ENCODE data around the gene PTPN2.
"Not testable (repeated sequence)": the region's sequence is repeated elsewhere in the genome, so short reads cannot be mapped to it uniquely, and the experiment has no call there.

PTPN2 gene

DNA sequence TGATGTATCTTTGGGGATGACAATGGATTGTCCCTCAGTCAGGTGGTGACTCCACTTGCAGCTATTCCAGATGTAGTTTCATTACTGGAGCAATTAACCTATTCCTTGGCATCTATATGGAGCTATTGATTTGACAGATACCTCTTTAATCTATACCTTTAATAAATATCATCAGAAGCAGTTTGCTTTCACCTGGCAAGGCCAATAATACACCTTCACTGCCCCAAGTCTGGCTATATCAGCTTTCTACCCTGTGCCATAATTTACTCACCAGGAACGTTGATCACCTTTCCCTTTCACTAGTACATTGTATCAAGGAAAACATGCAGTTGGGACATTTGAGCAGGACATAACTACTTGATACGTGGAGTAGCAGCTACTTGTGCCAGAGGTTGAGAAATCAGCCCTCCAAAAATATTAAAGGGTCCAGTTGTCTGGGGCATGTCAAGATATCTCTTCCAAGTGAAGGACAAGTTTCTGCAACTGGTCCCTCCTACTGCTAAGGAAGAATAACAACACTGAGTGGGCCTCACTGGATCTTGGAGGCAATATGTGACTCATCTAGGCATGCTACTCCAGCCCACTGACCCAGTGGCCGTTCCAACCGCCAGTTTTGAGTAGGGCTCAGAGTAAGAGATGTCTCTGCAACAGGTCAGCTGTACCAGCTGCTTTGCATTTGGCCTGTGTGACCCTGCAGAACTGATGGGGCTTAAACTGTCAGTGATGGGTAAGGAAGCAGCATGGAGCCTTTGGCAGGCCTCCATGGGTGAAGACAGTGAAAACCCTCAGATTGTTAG is 114.2 kb downstream of the PTPN2 start:
- no peak for DNase-seq

DNA sequence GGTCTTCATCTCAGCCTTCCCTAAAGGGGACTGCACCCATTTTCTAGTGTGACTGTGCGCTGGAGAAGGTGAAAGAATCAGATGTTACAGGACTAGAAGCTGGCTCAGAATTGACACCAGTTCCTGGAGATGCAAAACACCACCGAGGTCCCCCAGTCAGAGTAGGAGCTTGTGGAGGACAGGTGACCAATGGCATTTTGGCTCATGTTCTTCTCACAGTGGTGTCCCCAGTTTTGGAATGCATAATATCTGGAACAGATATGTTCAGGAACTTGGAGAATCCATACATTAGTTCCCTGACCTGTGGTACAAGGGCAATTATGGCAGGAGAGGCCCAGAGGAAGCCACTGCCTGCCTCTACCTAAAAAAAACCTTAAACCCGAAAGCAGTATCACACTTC is 114.9 kb downstream of the PTPN2 start:
- DNase-seq, result no peak

DNA sequence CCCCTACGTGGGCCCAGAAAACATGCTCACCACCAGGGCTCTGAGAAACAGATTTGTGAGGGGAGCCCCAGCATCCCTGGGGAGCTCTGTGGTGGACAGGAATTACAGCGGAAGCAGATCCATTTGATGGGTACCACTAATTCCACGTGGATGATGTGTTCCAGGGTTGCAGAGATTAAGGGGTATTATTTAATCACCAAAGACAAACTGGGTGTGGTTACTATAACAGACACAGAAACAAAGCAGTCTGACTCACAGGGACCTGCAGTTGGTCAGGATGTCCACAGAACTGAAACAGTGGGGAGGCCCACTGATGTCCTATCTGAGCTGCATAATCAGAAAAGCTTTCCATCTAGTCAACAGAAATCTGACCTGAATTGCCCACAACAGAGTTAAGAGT is 115.4 kb downstream of the PTPN2 start:
- DNase-seq, result no peak

DNA sequence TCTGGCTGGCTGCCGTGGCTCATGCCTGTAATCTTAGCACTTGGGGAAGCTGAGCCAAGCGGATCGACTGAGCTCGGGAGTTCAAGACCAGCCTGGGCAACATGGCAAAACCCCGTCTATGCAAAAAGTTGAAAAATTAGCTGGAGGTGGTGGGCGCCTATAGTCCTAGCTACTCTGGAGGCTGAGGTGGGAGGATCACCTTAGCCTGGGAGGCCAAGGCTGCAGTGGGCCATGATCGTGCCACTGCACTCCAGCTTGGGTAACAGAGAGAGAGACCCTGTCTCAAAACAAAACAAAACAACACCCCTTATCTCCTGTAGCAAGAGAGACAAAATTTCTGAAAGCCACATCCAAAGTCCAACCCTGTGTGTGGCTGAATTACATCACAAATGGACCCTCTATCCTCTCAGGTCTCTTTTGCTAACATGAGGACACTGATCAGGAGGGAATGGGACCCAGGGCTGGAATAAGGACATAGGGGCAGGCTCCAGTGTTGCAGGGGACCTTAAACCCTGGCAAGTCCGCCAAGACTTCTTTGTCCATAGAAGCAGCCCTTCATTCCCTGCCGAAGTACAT is 116.4 kb downstream of the PTPN2 start:
- DNase-seq, result no peak

DNA sequence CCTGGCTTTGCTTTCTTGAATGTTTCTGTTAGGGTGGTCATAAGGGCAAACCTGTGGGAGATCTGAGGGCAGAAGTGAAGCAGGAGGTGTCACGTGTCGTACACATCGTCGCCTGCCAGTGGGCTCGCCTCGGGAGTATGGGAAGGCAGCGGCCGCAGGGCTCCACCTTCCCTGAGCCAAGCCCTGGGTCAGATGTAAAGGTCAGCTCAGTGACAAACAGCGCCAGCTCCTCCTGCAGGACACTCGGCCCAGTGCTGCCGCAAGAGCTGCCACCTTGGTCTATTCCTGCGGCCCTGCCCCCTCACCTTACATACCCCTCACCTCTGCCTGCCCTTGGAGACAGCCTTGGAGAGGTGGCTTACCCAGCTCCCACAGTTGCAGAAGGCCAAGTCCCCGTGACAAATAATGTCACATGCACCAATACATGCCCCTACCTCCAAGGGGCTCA is 117.0 kb downstream of the PTPN2 start:
- DNase-seq, result no peak

DNA sequence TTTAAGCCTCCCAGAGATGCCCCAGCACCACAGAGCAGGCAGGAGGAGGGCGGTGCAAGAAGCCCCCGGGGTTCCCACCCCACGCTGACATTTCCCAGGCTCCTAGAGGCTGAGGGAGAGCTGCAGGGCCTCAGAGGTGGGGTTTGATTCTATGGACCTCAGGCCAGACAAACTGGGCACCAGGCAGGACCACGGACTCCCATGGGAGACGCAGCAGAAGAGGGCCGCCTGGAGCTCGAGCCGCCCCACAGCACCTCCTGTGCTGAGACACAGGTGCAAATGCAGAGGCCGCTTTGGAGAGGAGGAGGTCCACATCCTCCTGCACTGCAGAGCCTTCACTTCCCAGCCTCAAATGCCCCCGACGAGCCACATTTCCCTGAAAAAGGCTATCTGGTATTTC is 118.5 kb downstream of the PTPN2 start:
- no peak for DNase-seq

DNA sequence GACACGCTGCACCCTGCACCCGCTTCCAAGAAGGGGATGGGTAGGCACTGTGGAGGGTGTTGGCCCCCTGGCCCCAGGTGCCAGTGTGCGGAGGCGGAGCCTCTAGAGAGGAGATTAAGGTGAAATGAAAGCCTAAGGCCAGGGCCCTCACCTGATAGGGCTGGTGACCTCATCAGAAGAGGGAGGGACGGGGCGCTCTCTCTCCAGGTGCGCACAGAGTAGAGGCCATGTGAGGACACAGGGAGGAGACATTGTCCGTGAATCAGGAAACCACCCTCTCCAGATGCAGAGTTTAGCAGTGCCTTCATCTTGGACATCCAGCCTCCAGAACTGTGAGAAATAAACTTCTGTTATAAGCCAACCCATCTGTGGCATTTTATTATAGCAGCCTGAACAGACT is 118.9 kb downstream of the PTPN2 start:
- DNase-seq, result no peak

DNA sequence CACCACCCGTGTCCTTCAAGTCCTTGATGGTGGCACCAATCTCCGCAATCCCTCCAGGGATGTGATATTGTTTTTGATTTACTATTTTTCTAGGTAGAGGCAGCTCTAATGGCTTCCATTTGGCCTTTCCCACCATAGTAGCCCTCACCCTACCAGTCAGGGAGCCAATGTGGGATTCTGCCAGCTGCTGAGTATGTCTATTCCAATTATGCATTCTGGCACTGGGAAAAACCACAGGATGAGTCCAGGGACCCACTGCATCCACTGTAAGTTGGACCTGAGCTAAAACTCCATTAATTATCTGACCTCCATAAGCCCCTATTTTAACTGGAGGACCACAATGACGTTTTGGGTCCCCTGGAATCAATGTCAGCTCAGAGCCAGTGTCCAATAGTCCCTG is 125.5 kb downstream of the PTPN2 start:
- not testable (repeated sequence) for DNase-seq

DNA sequence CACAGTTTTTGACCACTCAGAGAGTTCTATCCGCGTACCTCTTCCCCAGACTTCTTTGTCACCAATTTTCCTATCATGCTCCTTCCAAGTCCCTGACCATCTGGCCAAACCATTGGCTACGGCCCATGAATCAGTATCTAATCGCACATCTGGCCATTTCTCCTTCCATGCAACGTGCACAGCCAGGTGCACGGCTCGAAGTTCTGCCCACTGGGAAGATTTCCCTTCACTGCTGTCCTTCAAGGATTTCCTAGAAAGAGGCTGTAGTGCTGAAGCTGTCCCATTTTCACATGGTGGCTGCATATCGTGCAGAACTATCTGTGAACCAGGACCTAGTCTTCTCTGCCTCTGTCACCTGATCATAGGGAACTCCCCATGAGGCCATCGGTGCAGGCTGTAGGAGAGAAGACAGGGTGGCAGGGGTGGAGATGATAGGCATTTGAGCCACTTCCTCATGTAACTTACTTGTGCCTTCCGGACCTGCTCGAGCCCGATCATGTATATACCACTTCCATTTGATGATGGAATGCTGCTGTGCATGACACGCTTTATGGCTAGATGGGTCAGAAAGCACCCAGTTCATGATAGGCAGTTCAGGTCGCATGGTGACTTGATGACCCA is 127.3 kb downstream of the PTPN2 start:
- not testable (repeated sequence) for DNase-seq

DNA sequence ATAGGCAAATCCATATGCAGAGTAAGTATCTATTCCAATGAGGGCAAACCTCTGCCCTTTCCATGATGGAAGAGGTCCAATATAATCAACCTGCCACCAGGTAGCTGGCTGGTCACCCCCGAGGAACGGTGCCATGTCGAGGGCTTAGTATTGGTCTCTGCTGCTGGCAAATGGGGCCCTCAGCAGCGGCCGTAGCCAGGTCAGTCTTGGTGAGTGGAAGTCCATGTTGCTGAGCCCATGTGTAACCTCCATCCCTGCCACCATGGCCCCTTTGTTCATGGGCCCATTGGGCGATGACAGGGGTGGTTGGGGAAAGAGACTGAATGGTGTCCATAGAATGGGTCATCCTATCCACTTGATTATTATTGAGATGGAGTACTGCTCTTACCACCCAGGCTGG is 128.4 kb downstream of the PTPN2 start:
- DNase-seq, result not testable (repeated sequence)

DNA sequence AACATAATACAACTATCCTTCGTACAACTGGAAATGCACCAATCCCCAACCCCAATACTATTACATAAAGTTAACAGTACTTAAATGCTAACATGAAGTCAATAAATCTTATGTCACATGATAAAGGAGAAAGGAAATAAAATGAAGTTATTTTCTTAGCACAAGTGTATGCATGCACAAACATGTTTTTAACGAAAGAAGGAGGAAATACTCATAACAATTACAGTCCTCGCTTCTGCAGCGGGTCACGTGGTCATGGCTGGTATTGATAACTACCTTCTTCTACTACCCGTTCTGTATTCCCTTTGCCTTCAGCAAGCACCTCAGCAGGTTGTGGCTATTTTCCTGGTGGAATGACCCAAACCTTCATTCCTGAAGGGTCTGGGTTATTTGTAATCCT is 129.5 kb downstream of the PTPN2 start:
- no peak for DNase-seq

DNA sequence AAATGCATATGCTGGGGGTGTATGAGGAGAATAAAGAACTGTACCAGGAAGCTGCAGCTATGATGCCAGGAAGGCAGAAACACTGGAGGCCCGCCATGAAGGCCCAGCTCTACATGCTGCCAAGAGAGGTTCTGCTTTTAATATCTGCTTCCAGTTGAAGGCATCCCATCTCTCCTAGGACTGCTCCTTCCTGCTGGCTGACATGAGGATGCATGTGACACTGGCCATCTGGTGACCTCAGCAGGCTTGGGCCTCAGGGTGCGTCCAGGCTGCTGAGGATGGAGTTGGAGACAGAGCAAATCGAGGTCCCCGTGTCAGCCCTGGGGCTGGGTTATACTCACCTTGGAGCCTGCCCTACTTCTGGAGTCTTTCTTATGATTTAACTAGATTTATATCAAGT is 132.1 kb downstream of the PTPN2 start:
- DNase-seq, result no peak

DNA sequence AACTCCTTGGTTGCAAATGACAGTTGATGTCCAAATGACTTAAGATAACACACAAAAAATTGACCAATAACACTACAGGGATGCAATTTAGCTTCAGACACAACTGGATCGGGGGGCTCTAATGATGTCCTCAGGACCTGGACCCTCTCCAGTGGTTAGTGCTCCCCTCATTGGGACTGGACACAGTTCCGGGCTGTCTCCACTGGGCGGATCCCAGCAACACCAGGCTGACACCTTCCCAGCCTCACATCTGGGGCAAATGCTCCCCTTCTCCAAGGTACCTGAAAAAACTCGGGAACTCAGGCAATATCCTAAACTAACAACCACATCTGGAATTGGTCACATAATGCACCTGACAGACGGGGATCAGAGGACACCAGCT is 132.5 kb downstream of the PTPN2 start:
- no peak for DNase-seq

DNA sequence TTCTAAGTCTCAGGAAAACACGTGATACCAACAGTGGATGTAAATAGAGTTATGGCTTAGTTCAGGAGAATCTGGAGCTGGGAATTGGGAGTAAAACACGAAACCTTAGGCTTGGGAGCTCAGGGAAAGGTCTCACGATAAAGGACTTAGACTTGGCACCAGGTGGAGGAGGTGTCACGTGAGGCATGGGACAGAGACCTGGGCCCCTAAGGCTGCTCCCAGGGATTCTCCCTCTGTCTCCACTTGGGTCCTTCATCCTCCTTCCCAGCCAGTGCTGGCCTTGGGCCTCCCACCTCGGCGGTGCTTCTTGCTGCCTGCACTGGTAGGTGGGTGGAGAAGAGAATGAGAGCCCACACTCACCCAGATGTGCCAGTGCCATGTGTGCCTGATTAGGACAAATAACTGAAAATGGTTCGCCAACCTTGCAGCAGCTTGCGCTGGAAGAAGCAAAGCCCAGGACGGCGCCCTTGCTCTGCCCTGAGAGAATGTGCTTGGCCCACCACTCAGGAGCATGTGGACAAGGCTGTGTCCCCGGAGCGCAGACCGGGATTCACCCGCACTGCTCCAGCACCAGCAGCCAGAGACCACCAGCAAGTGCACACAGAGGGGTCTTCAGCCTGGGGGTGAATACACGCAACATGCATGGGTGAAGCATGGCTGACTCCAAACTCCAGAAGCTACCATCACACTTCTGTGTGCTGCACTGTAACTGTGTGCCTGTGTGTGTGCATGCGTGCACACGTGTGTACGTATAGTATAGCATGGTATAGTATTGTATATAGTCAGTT is 133.1 kb downstream of the PTPN2 start:
- no peak for DNase-seq

DNA sequence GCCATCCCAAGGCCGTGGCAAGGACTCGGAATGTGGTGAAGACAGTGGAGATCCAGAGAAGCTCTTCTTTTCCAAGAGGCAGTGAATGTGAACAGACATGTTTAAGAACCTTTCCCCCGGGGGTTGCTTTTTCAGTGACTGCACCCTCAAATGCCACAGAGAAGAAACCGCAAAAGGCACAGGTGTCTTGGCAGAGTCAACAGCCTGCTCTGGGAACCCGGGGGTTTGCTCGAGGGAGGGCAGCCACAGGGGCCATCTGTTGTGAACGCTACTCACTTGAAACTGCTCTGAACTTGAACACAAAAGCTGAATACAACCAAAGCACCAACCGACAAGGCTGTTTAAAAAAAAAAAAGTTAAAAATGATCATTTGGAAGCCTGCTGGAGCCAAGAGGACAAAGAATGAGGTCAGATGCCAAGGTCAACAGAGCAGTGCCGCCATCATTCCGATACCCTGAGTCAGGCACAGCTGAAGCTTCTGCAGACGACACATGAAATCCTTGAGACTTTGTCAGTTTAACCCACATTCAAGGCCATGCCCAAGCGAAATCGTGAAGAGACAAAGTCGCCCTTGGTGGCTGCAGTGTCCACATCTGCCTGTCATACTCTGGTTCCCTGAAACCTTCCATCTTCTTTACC is 133.8 kb downstream of the PTPN2 start:
- no peak for DNase-seq

DNA sequence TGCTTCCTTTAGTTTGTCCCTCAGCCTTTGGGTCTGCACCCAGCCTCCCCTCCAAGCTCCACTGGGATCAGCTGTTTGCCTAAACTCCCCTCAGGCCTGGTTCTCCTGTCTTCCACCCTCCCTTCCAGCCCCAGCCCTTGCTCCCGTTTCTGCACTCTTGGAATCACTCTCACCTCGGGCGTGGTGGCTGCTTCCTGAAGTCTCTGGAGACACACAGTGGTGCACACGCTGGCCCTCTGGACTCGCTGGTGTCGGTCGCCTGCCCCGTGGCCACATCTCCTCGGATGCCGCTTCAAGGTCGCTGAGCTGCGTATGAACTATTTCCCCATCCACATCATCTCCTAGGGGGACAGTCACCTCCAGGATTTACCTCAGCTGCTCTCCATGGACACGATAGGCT is 134.9 kb downstream of the PTPN2 start:
- DNase-seq, result no peak

DNA sequence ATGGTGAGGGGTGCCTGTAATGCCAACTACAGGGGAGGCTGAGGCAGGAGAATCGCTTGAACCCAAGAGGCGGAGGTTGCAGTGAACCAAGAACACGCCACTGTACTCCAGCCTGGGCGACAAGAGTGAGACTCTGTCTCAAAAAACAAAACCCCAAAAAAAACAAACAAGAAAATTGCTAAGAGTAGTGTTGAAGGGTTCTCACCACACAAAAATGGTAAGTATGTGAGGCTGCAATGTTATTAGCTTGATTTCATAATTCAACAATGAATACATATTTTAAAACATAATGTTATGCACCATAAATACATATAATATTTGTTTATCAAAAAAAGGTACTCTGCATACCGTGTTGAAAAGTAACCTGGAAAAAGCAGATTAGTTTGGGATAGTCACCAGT is 135.4 kb downstream of the PTPN2 start:
- DNase-seq, result no peak

DNA sequence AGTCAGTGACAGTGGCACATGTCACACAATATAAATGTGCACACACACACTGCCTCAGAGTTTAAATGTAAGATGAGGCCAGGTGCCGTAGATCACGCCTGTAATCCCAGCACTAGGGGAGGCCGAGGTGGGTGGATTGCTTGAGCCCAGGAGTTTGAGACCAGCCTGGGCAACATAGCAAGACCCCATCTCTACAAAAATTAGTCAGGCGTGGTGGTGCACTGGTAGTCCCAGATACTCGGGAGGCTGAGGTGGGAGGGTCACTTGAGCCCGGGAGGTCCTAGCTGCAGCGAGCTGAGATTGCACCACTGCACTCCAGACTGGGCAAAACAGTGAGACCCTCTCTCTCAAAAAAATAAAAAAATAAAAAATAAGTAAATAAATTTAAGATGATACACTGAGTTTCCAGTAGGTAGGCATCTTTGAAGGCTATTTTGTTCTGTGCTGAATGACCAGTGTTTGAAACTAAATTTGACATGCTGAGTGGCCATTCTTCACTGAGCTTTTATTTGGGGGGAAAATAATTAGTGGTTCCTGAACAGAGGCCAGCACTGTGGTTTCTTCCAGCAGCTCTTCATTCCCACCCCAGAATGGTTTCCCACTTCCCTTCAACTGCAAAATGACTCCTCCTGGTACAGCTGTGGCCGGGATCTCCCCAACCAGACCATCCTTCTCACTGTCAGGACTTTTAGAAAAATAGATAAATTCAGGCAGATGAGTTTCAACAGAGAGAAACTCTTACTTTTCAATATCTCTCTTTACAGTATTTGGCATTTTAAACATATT is 136.3 kb downstream of the PTPN2 start:
- no peak for DNase-seq

DNA sequence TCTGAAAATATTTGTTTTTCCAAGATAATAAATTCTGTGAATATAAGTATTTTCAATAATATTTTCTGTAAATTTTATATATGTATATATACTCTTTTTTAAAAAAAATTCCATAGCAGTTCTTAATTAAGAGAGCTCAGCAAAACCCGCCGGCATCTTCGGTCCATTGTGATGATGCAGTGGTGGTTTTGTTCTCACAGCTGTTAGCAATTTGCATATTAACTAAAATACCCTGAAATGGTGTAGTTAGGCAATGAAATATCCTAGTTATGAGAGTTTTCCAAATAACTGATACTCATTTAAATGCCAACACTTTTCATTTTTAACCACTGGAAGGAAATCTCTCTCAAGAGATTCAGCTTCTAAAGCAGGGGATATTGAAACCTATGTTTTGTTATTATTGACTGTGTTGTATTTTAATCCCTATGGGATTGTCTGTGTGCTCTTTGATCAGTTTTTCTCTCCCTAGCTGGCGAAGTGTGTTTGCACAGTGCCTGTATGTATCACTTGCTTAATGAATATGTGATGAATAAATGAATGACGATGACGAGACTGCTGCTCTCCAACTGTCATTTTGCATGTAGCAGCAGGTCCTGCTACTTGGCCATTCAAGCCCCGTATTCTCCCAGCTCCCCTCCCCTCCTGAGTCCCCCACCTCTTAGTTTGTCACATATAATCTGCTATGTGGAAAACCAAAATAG is 138.8 kb downstream of the PTPN2 start:
- DNase-seq, result no peak

DNA sequence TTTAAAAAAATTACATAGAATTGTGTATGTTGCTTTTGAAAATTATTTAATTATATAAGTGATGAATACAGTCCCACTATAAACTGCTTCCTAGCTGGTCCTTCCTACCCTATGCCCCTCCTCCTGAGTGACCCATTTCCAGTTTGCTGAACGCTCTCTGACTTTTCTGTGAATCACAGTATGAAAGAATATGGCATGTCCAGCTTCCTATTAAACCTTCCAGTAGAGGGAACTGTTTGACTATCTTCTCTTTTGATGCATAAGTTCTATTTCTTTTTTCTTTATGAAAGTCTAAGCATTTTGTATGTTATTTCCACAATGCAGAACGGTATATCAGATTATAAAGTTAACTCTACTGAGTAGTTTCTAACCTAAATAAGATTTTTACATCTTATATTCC is 139.9 kb downstream of the PTPN2 start:
- DNase-seq, result no peak

DNA sequence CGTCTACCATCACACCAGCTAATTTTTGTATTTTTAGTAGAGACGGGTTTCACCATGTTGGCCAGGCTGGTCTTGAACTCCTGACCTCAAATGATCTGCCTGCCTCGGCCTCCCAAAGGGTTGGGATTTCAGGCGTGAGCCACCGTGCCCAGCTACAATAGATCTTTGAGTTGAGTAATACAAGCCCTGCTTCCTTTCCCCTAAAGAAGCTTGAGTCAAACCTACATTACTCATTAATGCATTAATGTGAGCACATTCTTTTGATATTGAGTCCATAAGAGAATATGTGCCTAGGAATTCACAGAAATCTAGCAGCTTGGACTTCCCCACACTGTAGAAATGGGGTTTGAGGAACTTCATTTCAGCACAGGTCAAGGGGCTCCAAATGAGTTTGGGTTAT is 141.6 kb downstream of the PTPN2 start:
- no peak for DNase-seq

All from stimulated activated CD4-positive, alpha-beta T cell treated with anti-CD3 and anti-CD28 coated beads, Interleukin-4, amount 100 ng/mL, for 24 hours (primary cell).